LHCN-M2 (cell line): Measurements from ENCODE around the gene ENO4. TPM values are rescaled to one million over a fixed set of nuclear protein-coding genes. Genes with fewer than 3 reads are reported as not detected.

Experiments
- DNase-seq: peaks from one replicate; pipeline ENCODE4 v3.0.0-alpha.2; 2012; ENCODE audit warnings: low read depth
- total RNA-seq: library from RNA; depleted of rRNA; stranded (reverse); fragments of >200 nt; gene quantifications from 2 replicates; pipeline ENCODE4 v1.2.3, GENCODE V29; 2014

The ENO4 gene
- total RNA-seq, 1 experiment from 2014 or later, result 0.23 TPM

- DNase-seq, result no peak
Measured at GRCh38 chr10:116829711-116830110, 19.6 kb upstream of the ENO4 start.

- no peak for DNase-seq
Measured at GRCh38 chr10:116831086-116831485, 18.2 kb upstream of the ENO4 start.

- no peak for DNase-seq
Measured at GRCh38 chr10:116831790-116832189, 17.5 kb upstream of the ENO4 start.

GRCh38 chr10:116833986-116834985 is 15.0 kb upstream of the ENO4 start:
- DNase-seq, result no peak

GRCh38 chr10:116835658-116836057 is 13.6 kb upstream of the ENO4 start:
- no peak for DNase-seq

GRCh38 chr10:116836083-116836482 is 13.2 kb upstream of the ENO4 start:
- DNase-seq, result no peak

- DNase-seq, result no peak
Measured at GRCh38 chr10:116836902-116837523, 12.3 kb upstream of the ENO4 start.

GRCh38 chr10:116838143-116838725 is 11.1 kb upstream of the ENO4 start:
- DNase-seq, result no peak

- DNase-seq, result no peak
Measured at GRCh38 chr10:116840389-116841075, 8.8 kb upstream of the ENO4 start.

- DNase-seq, result no peak
Measured at GRCh38 chr10:116845823-116846222, 3.5 kb upstream of the ENO4 start.

- peak; percentile 15 for DNase-seq
Measured at GRCh38 chr10:116848032-116848943, 1.0 kb upstream of the ENO4 start.

GRCh38 chr10:116848944-116849247 is 403 bp upstream of the ENO4 start:
- no peak for DNase-seq

GRCh38 chr10:116850058-116850611 is 836 bp downstream of the ENO4 start:
- DNase-seq, result no peak

- no peak for DNase-seq
Measured at GRCh38 chr10:116852246-116852645, 2.9 kb downstream of the ENO4 start.

GRCh38 chr10:116853287-116853686 is 4.0 kb downstream of the ENO4 start:
- no peak for DNase-seq

- DNase-seq, result no peak
Measured at GRCh38 chr10:116853701-116854100, 4.4 kb downstream of the ENO4 start.

GRCh38 chr10:116857156-116857555 is 7.9 kb downstream of the ENO4 start:
- no peak for DNase-seq

GRCh38 chr10:116861796-116862195 is 12.5 kb downstream of the ENO4 start:
- DNase-seq, result no peak

- DNase-seq, result no peak
Measured at GRCh38 chr10:116864436-116864835, 15.1 kb downstream of the ENO4 start.

- DNase-seq, result no peak
Measured at GRCh38 chr10:116866066-116866465, 16.8 kb downstream of the ENO4 start.
